GM18873 (cell line): Measurements from ENCODE around the gene DNAH14.
"Not testable (repeated sequence)": the region's sequence is repeated elsewhere in the genome, so short reads cannot be mapped to it uniquely, and the experiment has no call there.

ENCODE experiments used
- ATAC-seq: cut with Tn5 transposase; IDR thresholded peaks from one replicate; pipeline ENCODE4 v1.9.1; 2021; ENCODE audit warnings: mild to moderate bottlenecking, moderate library complexity, moderate number of reproducible peaks; ENCODE audit not compliant: unreplicated experiment, low FRiP score

DNAH14 gene

GRCh38 chr1:224920930-224921329, 8.5 kb upstream of the DNAH14 start:
- no peak for ATAC-seq

- no peak for ATAC-seq
Observed at GRCh38 chr1:224921354-224921753, 8.1 kb upstream of the DNAH14 start.

GRCh38 chr1:224922404-224923164, 6.9 kb upstream of the DNAH14 start:
- ATAC-seq = no peak

GRCh38 chr1:224923726-224924125, 5.7 kb upstream of the DNAH14 start:
- ATAC-seq = no peak

GRCh38 chr1:224927631-224928030, 1.8 kb upstream of the DNAH14 start:
- not testable (repeated sequence) for ATAC-seq

DNA sequence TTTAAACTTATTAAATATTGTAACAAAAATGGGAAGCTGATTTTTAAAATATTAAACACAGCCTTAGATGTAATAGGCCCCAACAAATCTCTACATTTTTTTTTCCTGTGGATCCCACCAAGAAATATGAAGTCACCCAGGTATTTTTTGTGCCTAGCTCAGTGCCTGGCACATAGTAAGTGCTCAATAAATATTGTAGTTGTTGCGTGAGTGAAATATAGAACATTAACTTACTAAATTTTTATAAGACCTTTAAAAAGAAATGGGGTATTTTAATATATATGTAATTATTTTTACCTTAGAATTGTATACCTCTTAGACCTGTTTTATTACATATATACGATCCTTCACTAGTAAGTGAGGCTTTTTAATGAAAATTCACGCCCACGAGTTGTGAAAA, 569 bp upstream of the DNAH14 start:
- ATAC-seq = no peak

DNA sequence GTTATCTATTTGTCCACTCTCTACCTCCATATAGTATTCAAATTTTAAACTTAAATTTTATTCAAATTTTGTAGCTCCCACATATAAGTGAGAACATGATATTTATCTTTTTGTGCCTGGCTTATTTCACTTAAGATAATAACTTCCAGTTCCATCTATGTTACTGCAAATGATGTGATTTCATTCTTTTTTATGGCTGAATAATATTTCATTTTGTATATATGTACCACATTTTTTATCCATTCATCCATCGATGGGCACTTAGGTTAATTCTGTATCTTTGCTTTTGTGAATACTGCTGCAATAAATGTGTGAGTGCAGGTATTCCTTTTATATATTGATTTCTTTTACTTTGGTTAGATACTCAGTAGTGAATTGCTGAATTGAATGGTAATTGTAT, 2.1 kb downstream of the DNAH14 start:
- ATAC-seq = no peak

DNA sequence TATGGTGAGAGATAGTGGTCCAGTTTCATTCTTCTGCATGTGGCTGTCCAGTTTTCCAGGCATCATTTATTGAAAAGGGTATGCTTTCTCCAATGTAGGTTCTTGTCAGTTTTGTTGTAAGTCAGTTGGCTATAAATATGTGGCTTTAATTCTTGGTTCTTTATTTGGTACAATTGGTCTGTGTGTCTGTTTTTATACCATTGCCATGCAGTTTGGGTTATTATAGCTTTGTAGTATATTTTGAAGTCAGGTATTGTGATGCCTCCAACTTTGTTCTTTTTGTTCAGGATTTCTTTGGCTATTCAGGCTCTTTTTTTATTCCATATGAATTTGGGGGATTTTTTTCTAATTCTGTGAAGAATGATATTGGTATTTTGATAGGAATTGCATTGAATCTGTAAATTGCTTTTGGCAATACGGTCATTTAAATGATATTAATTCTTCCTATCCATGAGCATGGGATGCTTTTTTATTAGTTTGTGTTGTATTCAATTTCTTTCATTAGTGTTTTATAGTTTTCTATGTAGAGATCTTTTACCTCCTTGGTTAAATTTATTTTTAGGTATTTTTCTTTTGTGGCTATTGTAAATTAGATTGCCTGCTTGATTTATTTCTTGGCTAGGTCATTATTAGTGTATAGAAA, 3.3 kb downstream of the DNAH14 start:
- no peak for ATAC-seq

DNA sequence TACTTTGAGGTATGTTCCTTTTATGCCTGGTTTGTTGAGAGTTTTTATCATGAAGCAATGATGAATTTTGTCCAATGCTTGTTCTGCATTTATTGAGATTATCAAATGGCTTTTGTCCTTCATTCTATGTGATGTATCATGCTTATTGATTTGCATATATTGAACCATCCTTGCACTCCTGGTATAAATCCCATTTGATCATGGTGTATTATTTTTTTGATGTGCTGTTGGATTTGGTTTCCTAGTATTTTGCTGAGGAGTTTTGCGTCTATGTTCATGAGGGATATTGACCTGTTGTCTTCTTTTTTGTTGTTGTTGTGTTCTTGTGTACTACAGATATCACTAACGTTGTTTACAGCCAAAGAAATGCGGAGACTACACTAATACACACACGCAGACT, 4.1 kb downstream of the DNAH14 start:
- no peak for ATAC-seq

DNA sequence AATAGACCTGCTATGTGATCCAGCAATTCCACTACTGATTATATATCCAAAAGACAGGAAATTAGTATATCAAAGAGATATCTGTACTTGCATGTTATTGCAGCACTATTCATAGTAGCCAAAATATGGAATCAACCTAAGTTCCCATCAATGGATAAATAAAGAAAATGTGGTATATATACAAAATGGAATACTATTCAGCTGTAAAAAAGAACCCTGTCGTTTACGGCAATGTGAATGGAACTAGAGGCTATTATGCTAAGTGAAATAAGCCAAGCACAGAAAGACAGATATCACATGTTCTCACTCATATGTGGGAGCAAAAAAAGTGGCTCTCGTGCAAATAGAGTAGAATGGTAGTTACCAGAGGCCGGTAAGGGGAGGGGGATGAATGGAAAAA, 9.2 kb downstream of the DNAH14 start:
- ATAC-seq = no peak

- no peak for ATAC-seq
Observed at GRCh38 chr1:224939844-224940425, 10.5 kb downstream of the DNAH14 start.

DNA sequence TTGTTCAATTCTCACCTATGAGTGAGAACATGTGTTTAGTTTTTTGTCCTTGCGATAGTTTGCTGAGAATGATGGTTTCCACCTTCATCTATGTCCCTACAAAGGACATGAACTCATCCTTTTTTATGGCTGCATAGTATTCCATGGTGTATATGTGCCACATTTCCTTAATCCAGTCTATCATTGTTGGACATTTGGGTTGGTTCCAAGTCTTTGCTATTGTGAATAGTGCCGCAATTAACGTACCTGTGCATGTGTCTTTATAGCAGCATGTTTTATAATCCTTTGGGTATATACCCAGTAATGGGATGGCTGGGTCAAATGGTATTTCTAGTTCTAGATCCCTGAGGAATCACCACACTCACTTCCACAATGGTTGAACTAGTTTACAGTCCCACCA, 11.3 kb downstream of the DNAH14 start:
- not testable (repeated sequence) for ATAC-seq

DNA sequence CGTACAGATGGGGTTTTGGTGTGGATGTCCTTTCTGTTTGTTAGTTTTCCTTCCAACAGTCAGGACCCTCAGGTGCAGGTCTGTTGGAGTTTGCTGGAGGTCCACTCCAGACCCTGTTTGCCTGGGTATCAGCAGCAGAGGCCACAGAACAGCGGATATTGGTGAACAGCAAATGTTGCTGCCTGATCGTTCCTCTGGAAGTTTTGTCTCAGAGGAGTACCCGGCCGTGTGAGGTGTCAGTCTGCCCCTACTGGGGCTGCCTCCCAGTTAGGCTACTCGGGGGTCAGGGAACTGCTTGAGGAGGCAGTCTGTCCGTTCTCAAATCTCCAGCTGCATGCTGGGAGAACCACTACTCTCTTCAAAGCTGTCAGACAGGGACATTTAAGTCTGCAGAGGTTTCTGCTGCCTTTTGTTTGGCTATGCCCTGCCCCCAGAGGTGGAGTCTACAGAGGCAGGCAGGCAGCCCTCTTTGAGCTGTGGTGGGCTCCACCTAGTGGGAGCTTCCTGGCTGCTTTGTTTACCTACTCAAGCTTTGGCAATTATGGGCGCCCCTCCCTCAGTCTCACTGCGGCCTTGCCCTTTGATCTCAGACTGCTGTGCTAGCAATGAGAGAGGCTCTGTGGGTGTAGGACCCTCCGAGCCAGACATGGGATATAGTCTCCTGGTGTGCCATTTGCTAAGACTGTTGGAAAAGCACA, 16.3 kb downstream of the DNAH14 start:
- ATAC-seq = not testable (repeated sequence)

GRCh38 chr1:224946349-224946691, 16.8 kb downstream of the DNAH14 start:
- ATAC-seq = not testable (repeated sequence)

DNA sequence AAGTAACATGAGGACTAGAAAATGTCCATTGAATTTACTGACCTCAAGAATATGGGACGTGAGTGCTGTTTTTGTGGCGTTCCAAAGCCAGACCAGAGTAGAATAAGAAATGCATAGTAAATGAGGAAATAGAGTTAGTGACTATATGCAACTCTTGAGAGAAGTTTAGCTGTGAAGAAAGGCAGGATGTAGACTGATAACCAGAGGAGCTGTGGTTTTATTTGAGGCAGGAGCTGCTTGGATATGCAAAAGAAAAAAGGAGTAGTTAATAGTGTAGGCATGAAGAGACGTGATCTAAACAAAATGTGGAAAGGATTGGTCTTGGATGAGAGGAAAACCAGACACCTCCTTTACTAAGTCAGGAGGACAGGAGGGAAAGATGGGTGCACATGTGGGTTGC, 28.2 kb downstream of the DNAH14 start:
- ATAC-seq = no peak

DNA sequence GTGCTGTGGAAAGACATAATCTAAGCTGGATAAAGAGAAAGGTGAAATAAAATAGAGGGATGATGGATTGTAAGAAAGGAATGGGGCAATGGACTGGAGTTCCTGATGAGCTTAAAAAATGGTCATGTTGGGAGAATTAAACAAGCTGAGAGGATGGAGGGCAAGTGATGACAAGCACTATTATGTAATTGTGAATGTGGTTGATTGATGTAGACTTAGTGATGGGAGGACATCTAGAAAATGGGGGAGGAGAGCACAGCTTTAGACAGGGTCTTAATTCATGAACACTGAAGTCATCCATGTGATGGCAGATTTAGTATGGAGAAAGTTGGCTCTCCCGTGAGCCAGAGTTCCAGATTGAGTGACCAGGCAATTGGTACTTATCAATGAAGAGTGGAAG, 29.0 kb downstream of the DNAH14 start:
- ATAC-seq = no peak

DNA sequence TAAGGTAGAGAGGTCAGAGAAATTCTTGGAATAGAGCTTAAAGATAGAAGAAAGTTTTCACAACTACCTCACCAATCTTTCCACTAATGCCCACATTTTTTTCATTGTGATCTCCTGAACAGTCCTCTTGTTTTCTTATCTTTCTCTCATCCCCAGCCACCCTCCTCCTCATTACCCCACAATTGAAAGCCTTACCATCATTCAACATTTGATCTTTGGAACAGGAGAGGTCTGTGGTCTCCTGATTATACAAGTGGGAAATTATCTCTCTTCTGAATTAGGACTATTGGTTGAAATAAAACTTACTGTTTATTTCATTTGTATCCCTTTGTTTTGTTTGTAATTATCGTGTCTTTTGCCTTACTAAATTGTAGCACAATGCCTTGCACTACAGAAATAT, 29.6 kb downstream of the DNAH14 start:
- ATAC-seq = no peak

- no peak for ATAC-seq
Observed at GRCh38 chr1:224959656-224960055, 30.2 kb downstream of the DNAH14 start.

GRCh38 chr1:224980181-224980580, 50.7 kb downstream of the DNAH14 start:
- no peak for ATAC-seq

DNA sequence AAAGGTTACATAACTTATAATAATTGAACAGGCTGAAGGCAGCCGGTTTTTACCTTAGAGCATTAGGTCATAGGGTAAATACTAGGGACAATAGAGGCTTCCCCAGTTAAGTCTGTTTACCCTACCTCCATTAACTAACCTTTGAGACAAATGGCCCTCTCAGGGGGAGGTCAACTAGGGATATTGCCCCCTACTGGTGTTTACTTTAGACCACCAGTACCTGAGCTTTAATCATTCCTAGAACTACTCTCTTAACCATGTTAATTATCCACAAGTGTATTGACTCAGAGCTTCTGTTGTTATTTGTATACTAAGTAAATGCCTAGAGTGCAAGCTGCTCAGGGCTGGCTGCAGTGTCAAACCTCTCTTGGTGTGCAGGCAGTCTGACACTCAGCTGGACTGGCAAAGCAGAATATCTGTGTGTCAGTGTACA, 52.5 kb downstream of the DNAH14 start:
- not testable (repeated sequence) for ATAC-seq

GRCh38 chr1:224988042-224988441, 58.6 kb downstream of the DNAH14 start:
- ATAC-seq = no peak
